ENCODE data around the gene GPR150.

GRCh38 chr5:95668216-95668615, 48.3 kb downstream of the GPR150 start:
- no peak for TF ChIP-seq CTCF (IDR thresholded peaks at IDR 0.05)
- TF ChIP-seq POLR2A (IDR thresholded peaks at IDR 0.05): no peak
